ENCODE results near the gene ACOX2. TPM values are rescaled to one million over a fixed set of nuclear protein-coding genes. Genes with fewer than 3 reads are reported as not detected.
A peak's percentile ranks its signal among the peaks of the same experiment; 100 is the strongest.

Gene ACOX2
- total RNA-seq, 1 experiment from 2014 or later, result 12.8 TPM

- ATAC-seq, result no peak
Measured at GRCh38 chr3:58564456-58565160, 27.6 kb upstream of the ACOX2 start.

More at GRCh38 chr3:58564456-58565160, 27.6 kb upstream of the ACOX2 start:
- Histone ChIP-seq H3K9me2 (ENCODE audit: insufficient read depth) (no peaks in the 10 kb centered on the region), H3K36me3 (ENCODE audit: control insufficient read depth in 1 of 2, insufficient read depth in 2 of 2, low read length in 2 of 2) (no peaks in the 10 kb centered on the region), H2AFZ (ENCODE audit: low read depth, low read length, poor library complexity, severe bottlenecking) (peak overlapping the region; percentile 6), H3K9ac (ENCODE audit: low read length) (no peak overlapping the region), H3K4me3 (replicated peaks in 1 of 2; ENCODE audit: low read depth in 1 of 2, low read length in 2 of 2) (no peak overlapping the region), H3K4me2 (ENCODE audit: low read length) (peak overlapping the region; percentile 28), H3K79me2 (ENCODE audit: insufficient read depth, low read length) (no peaks in the 10 kb centered on the region), H4K20me1 (ENCODE audit: insufficient read depth) (no peaks in the 10 kb centered on the region), H3K4me1 (ENCODE audit: control insufficient read depth in 1 of 2, insufficient read depth in 2 of 2, low read length in 2 of 2) (peaks cover 0 to 28% of the 10 kb centered on the region in 2 experiments; a peak in 3 of 4 replicates), H3K27me3 (ENCODE audit: insufficient read depth, low read length) (no peaks in the 10 kb centered on the region), H3K27ac (ENCODE audit: low read depth, low read length) (no peak overlapping the region), H3K9me3 (ENCODE audit: control insufficient read depth in 1 of 2, insufficient read depth in 1 of 2, low read depth in 1 of 2, low read length in 2 of 2) (no peaks in the 10 kb centered on the region)
- no peak for DNase-seq (ENCODE audit: low read depth, low spot score)
- ChIA-PET RAD21 (ENCODE audit: low non-redundant PET in 1 of 2, low total read pairs in 2 of 2, uncharacterized antibody in 2 of 2, unreplicated experiment in 2 of 2) (interaction anchor here in 1 of 2 experiments (0.6 kb wide), 1 partner anchor 205 kb away, joined by 4 read pairs; no protein-coding TSS in a partner anchor), CTCF (no interaction called here), POLR2A (no interaction called here)
- intact Hi-C loops (cut with micrococcal nuclease), result no loop called here
- TF ChIP-seq FOSL1 (IDR thresholded peaks at IDR 0.05; ENCODE audit: low read depth) (no peak), CEBPB (IDR thresholded peaks at IDR 0.05; ENCODE audit: low read depth) (no peak), POLR2A (IDR thresholded peaks at IDR 0.05; ENCODE audit: borderline replicate concordance, extremely low read depth, insufficient read depth, insufficient read length) (no peak), ZFX (IDR thresholded peaks at IDR 0.05) (no peak), ZBTB33 (IDR thresholded peaks at IDR 0.05; ENCODE audit: extremely low read depth, insufficient replicate concordance, low read length) (no peak), POLR2AphosphoS5 (IDR thresholded peaks at IDR 0.05; ENCODE audit: low read depth, low read length) (no peak), EZH2 (IDR thresholded peaks at IDR 0.05) (no peak), ATF3 (IDR thresholded peaks at IDR 0.05) (no peak), EZH2phosphoT487 (IDR thresholded peaks at IDR 0.05; ENCODE audit: borderline replicate concordance) (no peak)
- BruUV-seq (replicated peaks), result no TSS peak
